HFF-Myc (cell line): Measurements from ENCODE around the gene FKBP1B.

Source experiments
- DNase-seq: peaks from one replicate; pipeline ENCODE4 v3.0.0-alpha.2; 2011; ENCODE audit warnings: low read depth; ENCODE audit errors: extremely low read depth
- H3K4me3 ChIP-seq: replicated peaks from 2 replicates; pipeline ENCODE4 v1.5.1; 2011; ENCODE audit warnings: low read depth, mild to moderate bottlenecking, control low read depth, low read length
- CTCF ChIP-seq: IDR thresholded peaks from 2 replicates; pipeline ENCODE4 v1.5.1; 2012; ENCODE audit warnings: mild to moderate bottlenecking, low read depth, low read length, control low read depth; ENCODE audit errors: missing control alignments

Gene FKBP1B

DNA sequence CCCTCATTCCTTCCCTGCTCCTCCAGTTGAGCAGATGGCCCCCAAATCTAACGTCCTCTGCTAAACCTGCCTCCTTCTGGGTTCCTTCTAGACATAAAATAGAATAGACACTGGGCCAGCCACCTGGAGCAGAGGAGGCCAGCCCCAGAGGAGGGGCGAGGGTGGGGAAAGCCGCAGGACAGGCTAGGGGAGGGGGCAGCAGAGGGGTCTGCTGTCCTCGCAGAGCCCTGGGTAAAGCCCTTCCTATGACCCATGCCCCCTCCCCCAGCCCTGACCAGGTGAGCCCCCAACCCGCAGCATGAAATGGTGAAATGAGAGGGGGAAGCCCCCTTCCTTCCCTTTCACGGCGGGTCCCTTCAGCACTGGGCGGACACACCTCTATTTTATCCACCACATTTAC, 31.8 kb upstream of the FKBP1B start:
- TF ChIP-seq CTCF = no peak
- no peak overlapping the region for H3K4me3 ChIP-seq
- no peak for DNase-seq

DNA sequence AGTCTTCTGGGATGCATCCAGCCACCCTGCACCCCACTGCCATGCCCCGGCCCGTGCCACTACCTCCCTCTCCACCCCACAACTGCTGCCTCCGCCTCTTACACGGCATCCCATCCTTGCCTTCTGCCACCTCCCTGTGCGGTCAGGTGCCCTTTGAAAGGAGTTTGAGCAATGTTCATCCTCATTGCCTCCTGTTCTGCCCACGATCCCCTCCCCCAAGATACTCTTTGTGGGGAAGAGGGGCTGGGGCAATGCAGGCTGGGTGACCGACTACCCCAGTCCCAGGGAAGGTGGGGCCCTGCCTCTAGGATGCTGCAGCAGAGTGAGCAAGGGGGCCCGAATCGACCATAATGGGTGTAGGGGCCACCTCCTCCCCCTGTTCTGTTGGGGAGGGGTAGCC, 31.3 kb upstream of the FKBP1B start:
- H3K4me3 ChIP-seq = no peak overlapping the region
- no peak for DNase-seq
- TF ChIP-seq CTCF = no peak

- TF ChIP-seq CTCF = no peak
- H3K4me3 ChIP-seq = no peak overlapping the region
- DNase-seq = no peak
These were observed 29.8 kb upstream of the FKBP1B start for GRCh38 chr2:24019729-24020128.

- no peak overlapping the region for H3K4me3 ChIP-seq
- DNase-seq = no peak
- no peak for TF ChIP-seq CTCF
These were observed 29.3 kb upstream of the FKBP1B start for GRCh38 chr2:24020244-24020643.

- TF ChIP-seq CTCF = peak; percentile 43
- no peak overlapping the region for H3K4me3 ChIP-seq
- no peak for DNase-seq
These were observed 28.2 kb upstream of the FKBP1B start for GRCh38 chr2:24021122-24021998.

- no peak overlapping the region for H3K4me3 ChIP-seq
- TF ChIP-seq CTCF = no peak
- DNase-seq = no peak
These were observed 27.1 kb upstream of the FKBP1B start for GRCh38 chr2:24022324-24022974.
